Duodenal mucosa (tissue), 2 donors: ENCODE measurements around the gene CHCHD3.
"Not testable (repeated sequence)": the region's sequence is repeated elsewhere in the genome, so short reads cannot be mapped to it uniquely, and the experiment has no call there.

Source experiments
- H3K27ac ChIP-seq: one replicate; pipeline ENCODE4 v1.7.0; 2013; ENCODE audit warnings: low read depth, low read length
- H3K27me3 ChIP-seq, 2 donors: one replicate each; pipeline ENCODE4 v1.7.0; 2013; ENCODE audit warnings: low read length in 2 of 2, control low read depth in 1 of 2; ENCODE audit not compliant: insufficient read depth in 2 of 2, control insufficient read depth in 1 of 2
- H3K36me3 ChIP-seq, 2 donors: one replicate each; pipeline ENCODE4 v1.7.0; 2013; ENCODE audit warnings: low read length in 2 of 2, control low read depth in 1 of 2; ENCODE audit not compliant: insufficient read depth in 2 of 2, control insufficient read depth in 1 of 2
- H3K4me1 ChIP-seq, 2 donors: one replicate each; pipeline ENCODE4 v1.7.0; 2013; ENCODE audit warnings: low read length in 2 of 2, control low read depth in 1 of 2; ENCODE audit not compliant: insufficient read depth in 2 of 2, control insufficient read depth in 1 of 2
- H3K4me3 ChIP-seq, 2 donors: one replicate each; pipeline ENCODE4 v1.7.0; 2013; ENCODE audit warnings: low read length in 2 of 2, low read depth in 1 of 2
- H3K9ac ChIP-seq, 2 donors: one replicate each; pipeline ENCODE4 v1.7.0; 2013; ENCODE audit warnings: low read length in 2 of 2, low read depth in 1 of 2
- H3K9me3 ChIP-seq, 2 donors: one replicate each; pipeline ENCODE4 v1.7.0; 2013; ENCODE audit warnings: low read length in 2 of 2, control low read depth in 1 of 2; ENCODE audit not compliant: control insufficient read depth in 1 of 2

Gene CHCHD3

DNA sequence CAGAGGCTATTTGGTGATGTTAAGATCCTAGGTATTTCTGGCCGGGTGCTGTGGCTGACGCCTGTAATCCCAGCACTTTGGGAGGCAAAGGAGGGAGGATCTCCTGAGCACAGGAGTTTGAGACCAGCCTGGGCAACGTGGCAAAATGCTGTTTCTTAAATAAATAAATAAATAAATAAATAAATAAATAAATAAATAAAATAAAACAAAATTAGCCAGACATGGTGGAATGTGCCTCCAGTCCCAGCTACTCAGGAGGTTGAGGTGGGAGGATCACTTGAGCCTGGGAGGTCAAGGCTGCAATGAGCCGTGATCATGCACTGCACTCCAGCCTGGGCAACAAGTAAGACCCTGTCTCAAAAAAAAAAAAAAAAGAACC lies 114.4 kb downstream of the CHCHD3 start:
- H3K27ac ChIP-seq, H3K27me3 ChIP-seq, H3K9me3 ChIP-seq, H3K9ac ChIP-seq, H3K4me3 ChIP-seq, H3K36me3 ChIP-seq, H3K4me1 ChIP-seq: not testable (repeated sequence)

DNA sequence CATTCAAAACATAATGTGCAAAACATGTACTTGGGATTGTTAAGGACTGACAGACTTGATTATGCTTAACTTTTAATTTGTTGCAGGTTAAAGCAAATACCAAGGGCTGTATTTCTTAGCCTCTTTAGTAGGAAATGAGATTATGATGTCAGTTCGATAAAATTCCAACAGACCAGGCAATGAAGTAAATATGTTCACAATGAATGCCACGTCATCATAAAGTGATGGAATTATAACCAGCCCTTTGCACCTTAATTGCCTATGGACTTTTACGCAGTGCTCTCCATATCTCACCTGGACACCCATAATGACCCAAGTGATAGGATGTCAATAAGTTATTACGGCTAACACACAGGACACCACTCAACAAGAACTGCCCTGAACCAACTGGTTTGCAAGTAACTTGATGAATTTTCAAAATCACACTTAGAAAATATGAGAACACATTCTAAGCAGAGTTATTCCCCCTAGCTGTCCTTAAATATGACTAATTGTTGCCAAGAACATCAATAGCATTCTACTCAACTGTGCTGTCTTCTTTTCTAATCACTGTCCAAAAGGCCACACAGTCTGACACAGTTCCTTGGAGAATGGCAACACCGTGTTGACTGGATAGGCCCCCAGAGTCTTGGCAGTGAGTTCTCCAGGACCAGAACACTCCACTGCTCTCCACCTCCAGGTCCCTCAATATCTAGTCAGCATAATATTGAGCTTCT lies 115.0 kb downstream of the CHCHD3 start:
- Histone ChIP-seq H3K4me1 (peaks cover 0 to 7% of the 10 kb centered on the region in 2 donors), H3K9me3 (no peaks in the 10 kb centered on the region), H3K9ac (no peak overlapping the region), H3K36me3 (no peaks in the 10 kb centered on the region), H3K27me3 (no peaks in the 10 kb centered on the region), H3K27ac (no peak overlapping the region), H3K4me3 (no peak overlapping the region)

DNA sequence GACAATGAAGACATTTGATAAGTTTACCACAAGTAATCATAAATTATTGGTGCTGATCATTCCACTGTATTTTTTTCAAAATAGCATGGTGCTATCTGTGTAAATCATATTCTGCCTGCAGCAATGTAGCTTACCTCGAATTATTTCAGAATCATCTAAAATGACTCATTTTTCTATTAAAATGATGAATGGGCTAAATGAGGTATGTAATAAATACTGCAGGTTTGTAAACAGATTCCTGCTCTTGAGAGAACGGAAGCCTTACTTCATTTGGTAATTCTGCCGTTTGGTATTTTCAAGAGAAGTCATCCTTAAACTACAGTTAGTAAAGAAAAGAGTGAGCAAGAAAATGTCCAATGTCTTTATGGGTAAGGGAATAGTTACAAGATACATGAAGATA lies 115.9 kb downstream of the CHCHD3 start:
- no peaks in the 10 kb centered on the region for H3K36me3 ChIP-seq
- H3K9me3 ChIP-seq, result no peaks in the 10 kb centered on the region
- no peak overlapping the region for H3K9ac ChIP-seq
- no peak overlapping the region for H3K27ac ChIP-seq
- H3K4me1 ChIP-seq, result peaks cover 0 to 7% of the 10 kb centered on the region in 2 donors
- no peaks in the 10 kb centered on the region for H3K27me3 ChIP-seq
- no peak overlapping the region for H3K4me3 ChIP-seq

DNA sequence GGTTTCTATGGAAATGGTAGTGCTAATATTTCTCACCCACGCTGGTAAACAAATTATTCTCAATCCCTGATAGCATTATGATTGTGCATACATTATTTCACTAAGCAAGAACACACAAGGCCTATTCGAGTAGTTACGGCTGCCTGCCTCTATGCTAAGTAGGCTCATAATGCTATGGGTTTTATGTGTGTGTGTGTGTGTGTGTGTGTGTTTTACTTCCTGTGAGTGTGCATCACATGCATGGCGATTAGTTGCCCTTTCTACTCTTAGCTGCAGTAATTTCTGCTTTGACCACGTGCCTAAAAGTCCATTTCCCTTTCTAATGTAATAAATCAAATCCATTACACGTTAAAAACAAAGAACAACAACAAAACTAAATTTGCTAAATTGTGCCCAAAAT lies 117.0 kb downstream of the CHCHD3 start:
- Histone ChIP-seq H3K27me3 (no peaks in the 10 kb centered on the region), H3K9ac (no peak overlapping the region), H3K4me1 (peaks cover 0 to 7% of the 10 kb centered on the region in 2 donors), H3K4me3 (no peak overlapping the region), H3K27ac (no peak overlapping the region), H3K9me3 (no peaks in the 10 kb centered on the region), H3K36me3 (no peaks in the 10 kb centered on the region)

DNA sequence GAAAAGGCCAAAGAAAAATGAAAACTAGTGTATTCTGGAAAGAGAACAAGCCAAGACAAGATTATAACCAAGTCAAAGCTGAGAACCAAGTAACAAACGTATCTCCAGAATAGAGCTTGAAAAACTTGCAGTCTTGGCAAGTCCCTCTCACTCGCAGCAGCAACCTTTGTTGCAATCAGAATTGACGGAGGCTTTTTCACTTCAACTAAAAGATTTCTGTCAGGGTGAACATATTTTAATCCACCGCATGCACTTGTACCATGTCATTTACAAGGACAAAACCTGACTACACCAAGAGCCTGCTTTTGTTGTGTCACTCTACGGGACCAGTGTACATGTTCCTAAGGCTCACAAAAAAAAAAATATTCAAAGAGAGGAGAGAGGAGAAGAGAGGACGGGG lies 122.0 kb downstream of the CHCHD3 start:
- H3K4me1 ChIP-seq, result no peaks in the 10 kb centered on the region
- no peaks in the 10 kb centered on the region for H3K36me3 ChIP-seq
- H3K27ac ChIP-seq, result no peak overlapping the region
- no peaks in the 10 kb centered on the region for H3K27me3 ChIP-seq
- H3K9ac ChIP-seq, result no peak overlapping the region
- no peaks in the 10 kb centered on the region for H3K9me3 ChIP-seq
- H3K4me3 ChIP-seq, result no peak overlapping the region

DNA sequence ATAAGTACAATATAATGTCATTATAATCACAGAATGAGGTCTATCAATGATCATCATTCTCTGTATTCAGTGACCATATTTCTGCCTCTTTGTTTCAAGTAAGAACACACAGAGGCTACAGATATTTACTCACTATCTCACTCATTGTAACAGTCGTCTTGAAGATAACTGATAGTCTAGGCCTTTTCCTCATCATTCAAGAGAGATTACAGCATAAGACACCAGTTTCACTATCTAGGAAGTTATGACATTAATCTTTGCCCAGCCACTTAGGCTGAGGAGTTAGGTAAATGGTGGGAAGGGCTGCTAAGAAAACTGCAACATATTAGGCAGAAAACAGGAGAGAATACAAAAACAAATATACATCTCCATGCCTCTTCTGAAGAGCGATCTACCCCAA lies 125.3 kb downstream of the CHCHD3 start:
- no peaks in the 10 kb centered on the region for H3K27me3 ChIP-seq
- no peak overlapping the region for H3K9ac ChIP-seq
- H3K27ac ChIP-seq, result no peak overlapping the region
- H3K36me3 ChIP-seq, result no peaks in the 10 kb centered on the region
- H3K4me3 ChIP-seq, result no peak overlapping the region
- H3K9me3 ChIP-seq, result no peaks in the 10 kb centered on the region
- no peaks in the 10 kb centered on the region for H3K4me1 ChIP-seq

DNA sequence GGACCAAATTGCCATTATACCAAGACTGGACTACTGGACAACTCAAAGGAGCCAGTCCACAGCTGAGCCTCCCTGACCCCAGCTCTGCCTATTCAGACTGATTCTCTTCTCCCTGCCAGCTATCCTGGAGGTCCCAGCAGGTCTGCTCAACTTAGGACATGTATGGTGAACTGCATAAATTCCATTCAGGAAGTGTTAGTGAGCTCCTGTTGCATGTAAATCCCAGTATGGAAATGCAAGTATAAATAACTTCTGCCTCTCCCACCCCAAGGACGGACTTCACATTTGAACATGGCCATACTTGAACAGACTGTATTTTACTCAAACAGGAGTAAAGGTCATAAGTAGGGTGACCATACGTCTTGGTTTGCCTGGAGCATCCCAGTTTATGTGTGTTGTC lies 128.4 kb downstream of the CHCHD3 start:
- H3K36me3 ChIP-seq, result peaks cover 0 to 4% of the 10 kb centered on the region in 2 donors
- no peak overlapping the region for H3K4me3 ChIP-seq
- no peak overlapping the region for H3K27ac ChIP-seq
- no peak overlapping the region for H3K9ac ChIP-seq
- H3K4me1 ChIP-seq, result no peaks in the 10 kb centered on the region
- no peaks in the 10 kb centered on the region for H3K27me3 ChIP-seq
- H3K9me3 ChIP-seq, result no peaks in the 10 kb centered on the region

DNA sequence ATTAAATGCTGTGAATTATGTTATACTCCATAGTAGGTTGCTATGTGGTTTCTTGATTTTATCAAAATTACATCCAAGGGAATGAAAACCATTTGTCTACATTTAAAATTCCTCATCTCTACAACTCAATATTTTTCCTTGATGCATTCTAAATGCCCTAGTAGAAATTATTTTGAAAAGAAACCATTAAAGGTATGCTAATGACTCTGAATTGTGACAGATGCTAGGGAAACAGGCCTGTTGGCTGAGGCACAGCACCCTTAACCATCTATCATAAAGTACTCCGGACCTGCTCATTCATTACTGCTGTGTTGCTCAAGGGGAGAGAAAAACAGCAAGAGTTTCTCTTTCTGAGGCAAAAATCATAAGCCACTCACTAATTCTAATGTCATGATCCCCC lies 131.2 kb downstream of the CHCHD3 start:
- no peaks in the 10 kb centered on the region for H3K27me3 ChIP-seq
- no peak overlapping the region for H3K9ac ChIP-seq
- no peak overlapping the region for H3K27ac ChIP-seq
- no peaks in the 10 kb centered on the region for H3K4me1 ChIP-seq
- H3K9me3 ChIP-seq, result no peaks in the 10 kb centered on the region
- H3K4me3 ChIP-seq, result no peak overlapping the region
- peaks cover 0 to 4% of the 10 kb centered on the region in 2 donors for H3K36me3 ChIP-seq

DNA sequence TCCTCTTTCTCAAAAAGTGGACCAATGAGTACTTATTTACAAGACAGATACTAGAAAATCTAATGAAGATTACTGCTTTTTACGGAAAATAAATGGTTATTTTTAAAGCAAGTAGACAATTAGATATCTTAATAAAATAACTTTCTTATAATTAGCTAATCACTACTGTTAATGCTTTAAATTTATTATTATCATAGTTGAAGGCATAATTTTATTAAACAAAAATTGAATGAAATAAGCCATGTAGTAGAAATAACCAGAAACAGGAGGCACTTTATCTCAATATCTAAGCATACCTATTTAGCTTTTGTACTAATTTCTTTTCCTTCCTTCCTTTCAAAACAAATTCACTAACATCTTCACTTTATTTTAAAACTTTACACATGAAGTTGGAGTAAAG lies 134.9 kb downstream of the CHCHD3 start:
- peaks cover 0 to 4% of the 10 kb centered on the region in 2 donors for H3K36me3 ChIP-seq
- H3K4me3 ChIP-seq, result no peak overlapping the region
- H3K27me3 ChIP-seq, result no peaks in the 10 kb centered on the region
- H3K4me1 ChIP-seq, result no peaks in the 10 kb centered on the region
- no peak overlapping the region for H3K27ac ChIP-seq
- H3K9ac ChIP-seq, result no peak overlapping the region
- H3K9me3 ChIP-seq, result no peaks in the 10 kb centered on the region

DNA sequence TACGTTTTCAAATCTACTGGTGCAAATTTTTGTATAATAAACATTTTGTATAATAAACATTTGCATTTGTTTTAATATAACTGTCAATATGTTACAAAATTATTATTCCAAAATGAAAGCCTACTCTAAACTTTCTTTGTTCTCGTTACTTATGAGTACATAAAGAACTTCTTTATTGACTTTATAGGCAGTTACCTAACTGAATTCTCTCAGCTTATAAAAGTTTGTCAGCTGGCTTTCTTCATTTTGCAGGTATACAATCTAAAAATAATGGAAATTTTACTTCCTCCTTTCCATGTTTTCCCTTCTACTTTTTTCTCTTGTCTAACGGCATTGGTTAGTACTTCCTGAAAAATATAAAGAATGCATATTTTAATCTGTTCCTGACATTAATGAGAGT lies 137.1 kb downstream of the CHCHD3 start:
- no peak overlapping the region for H3K27ac ChIP-seq
- no peak overlapping the region for H3K4me3 ChIP-seq
- H3K9me3 ChIP-seq, result no peaks in the 10 kb centered on the region
- H3K36me3 ChIP-seq, result peaks cover 0 to 4% of the 10 kb centered on the region in 2 donors
- H3K27me3 ChIP-seq, result no peaks in the 10 kb centered on the region
- no peak overlapping the region for H3K9ac ChIP-seq
- H3K4me1 ChIP-seq, result no peaks in the 10 kb centered on the region

DNA sequence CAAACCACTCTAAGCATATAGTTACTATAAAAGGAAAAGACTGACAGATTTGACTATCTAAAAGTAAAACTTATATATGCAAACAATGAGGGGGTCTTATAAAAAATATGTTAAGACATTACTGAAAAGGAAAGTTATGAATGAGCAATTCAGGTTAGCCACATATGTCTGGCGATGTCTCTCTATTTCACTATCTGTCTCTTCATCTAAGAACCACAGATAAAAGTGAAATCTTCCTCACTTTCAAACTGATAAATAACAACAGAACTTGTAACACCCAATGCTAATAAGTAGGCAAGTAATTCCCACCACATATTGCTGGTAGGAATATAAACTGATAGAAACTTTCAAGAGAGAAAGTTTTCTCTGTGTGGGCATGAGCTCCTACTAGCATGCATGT lies 138.2 kb downstream of the CHCHD3 start:
- no peak overlapping the region for H3K4me3 ChIP-seq

More for the DNA sequence above, 138.2 kb downstream of the CHCHD3 start:
- Histone ChIP-seq H3K27ac (no peak overlapping the region), H3K4me1 (no peaks in the 10 kb centered on the region), H3K9me3 (no peaks in the 10 kb centered on the region), H3K27me3 (no peaks in the 10 kb centered on the region), H3K9ac (no peak overlapping the region), H3K36me3 (no peaks in the 10 kb centered on the region)
